ENCODE results near the gene LCOR.

Gene LCOR

GRCh38 chr10:96890580-96890979 is 58.5 kb downstream of the LCOR start:
- no peak for DNase-seq

GRCh38 chr10:96891840-96892239 is 59.7 kb downstream of the LCOR start:
- DNase-seq, result no peak

- no peak for DNase-seq
Observed at GRCh38 chr10:96895662-96896424, 63.7 kb downstream of the LCOR start.

- no peak for DNase-seq
Observed at GRCh38 chr10:96896884-96897589, 64.9 kb downstream of the LCOR start.

GRCh38 chr10:96902117-96902516 is 70.0 kb downstream of the LCOR start:
- DNase-seq, result no peak

GRCh38 chr10:96902731-96903358 is 70.7 kb downstream of the LCOR start:
- no peak for DNase-seq

- DNase-seq, result no peak
Observed at GRCh38 chr10:96904648-96905047, 72.5 kb downstream of the LCOR start.

GRCh38 chr10:96906864-96907263 is 74.8 kb downstream of the LCOR start:
- DNase-seq, result no peak

GRCh38 chr10:96910488-96911395 is 78.6 kb downstream of the LCOR start:
- DNase-seq, result no peak

GRCh38 chr10:96912405-96912804 is 80.3 kb downstream of the LCOR start:
- DNase-seq, result no peak

- DNase-seq, result no peak
Observed at GRCh38 chr10:96913906-96914305, 81.8 kb downstream of the LCOR start.

- no peak for DNase-seq
Observed at GRCh38 chr10:96917628-96918027, 85.5 kb downstream of the LCOR start.

- no peak for DNase-seq
Observed at GRCh38 chr10:96918214-96919002, 86.3 kb downstream of the LCOR start.

GRCh38 chr10:96919785-96920430 is 87.8 kb downstream of the LCOR start:
- no peak for DNase-seq

- DNase-seq, result no peak
Observed at GRCh38 chr10:96921655-96922054, 89.6 kb downstream of the LCOR start.

- DNase-seq, result no peak
Observed at GRCh38 chr10:96922978-96923948, 91.2 kb downstream of the LCOR start.

GRCh38 chr10:96924861-96925260 is 92.8 kb downstream of the LCOR start:
- no peak for DNase-seq

- no peak for DNase-seq
Observed at GRCh38 chr10:96930469-96930868, 98.4 kb downstream of the LCOR start.

GRCh38 chr10:96935148-96935547 is 103.0 kb downstream of the LCOR start:
- no peak for DNase-seq

GRCh38 chr10:96935810-96936209 is 103.7 kb downstream of the LCOR start:
- no peak for DNase-seq
